NCI-H748 (cell line): ENCODE measurements around the gene VEGFA.
A peak's percentile ranks its signal among the peaks of the same experiment; 100 is the strongest.

Experiments used
- DNase-seq: peaks from one replicate; lab custom pipeline; 2025; ENCODE audit not compliant: unreplicated experiment; lab: John Stamatoyannopoulos, UW

VEGFA gene

DNA sequence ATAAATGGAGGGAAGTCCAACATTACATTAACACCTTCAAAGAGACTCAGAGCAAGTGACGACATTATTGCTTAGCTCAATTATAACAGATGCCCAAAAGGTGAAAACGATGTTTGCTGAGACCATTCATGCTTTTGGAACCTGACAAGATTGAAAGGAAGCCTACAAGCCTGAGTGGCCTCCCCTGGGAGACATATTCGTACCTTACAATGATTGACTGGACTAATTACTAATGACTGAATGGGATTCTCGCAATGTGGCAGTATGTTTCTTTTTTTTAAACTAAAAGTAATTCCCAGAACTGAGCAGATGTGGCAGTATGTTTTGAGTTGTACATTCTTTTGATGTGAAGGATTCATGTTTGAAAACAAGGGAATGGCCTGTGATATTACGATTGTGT, 49.9 kb downstream of the VEGFA start:
- peak; percentile 59 for DNase-seq

DNA sequence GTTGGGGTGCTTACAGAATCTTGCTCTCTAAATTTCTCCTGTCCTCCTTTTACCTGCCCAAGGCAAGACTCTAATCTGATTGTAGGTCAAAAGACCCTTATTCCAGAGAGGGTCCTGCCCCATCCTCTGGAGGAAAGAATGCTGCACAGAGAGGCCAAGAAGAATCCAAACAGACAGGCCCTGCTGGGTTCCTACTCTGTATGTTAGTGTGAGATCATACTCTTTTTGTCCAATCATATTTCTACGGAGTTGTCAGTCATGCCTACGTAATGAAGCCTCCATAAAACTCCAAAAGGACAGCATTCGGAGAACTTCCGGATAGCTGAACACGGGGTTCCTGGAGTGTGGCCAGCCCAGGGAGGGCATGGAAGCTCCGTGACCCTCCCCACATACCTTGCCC, 50.5 kb downstream of the VEGFA start:
- no peak for DNase-seq

DNA sequence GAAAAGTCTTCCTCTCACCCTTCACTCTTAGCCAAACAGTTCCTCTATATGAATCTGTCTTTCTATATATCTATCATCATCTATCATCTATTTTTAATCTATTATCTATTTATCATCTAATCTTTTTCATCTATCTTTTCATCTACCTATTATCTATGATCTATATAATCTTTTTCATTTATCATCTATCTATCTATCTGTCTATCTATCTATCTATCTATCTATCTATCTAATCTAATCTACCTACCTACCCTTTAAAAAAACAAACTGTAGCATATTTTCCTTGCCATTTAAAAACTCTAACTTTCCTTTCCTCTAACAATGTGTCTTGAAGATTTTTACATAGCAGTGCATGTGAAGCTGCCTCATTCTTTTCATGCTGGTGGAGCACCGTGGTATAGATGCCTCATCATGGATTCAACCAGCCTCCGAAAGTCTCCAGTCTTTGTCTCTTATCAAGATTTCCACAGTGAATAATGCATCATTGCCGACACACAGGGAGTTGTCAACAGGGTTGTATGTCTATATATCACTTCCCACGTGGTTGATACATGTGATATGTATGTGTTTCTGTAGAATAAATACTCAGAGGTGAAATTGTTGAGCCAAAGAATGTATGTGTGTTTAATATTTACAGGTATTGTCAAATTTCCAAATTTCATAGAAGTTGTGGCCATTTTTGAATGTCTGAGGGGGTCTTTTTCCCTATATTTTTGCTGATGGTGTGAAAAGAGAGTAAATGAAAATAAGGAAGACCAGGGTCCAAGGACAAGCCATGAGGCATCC, 51.3 kb downstream of the VEGFA start:
- DNase-seq, result no peak

GRCh38 chr6:43823390-43823789, 53.4 kb downstream of the VEGFA start:
- DNase-seq, result no peak

DNA sequence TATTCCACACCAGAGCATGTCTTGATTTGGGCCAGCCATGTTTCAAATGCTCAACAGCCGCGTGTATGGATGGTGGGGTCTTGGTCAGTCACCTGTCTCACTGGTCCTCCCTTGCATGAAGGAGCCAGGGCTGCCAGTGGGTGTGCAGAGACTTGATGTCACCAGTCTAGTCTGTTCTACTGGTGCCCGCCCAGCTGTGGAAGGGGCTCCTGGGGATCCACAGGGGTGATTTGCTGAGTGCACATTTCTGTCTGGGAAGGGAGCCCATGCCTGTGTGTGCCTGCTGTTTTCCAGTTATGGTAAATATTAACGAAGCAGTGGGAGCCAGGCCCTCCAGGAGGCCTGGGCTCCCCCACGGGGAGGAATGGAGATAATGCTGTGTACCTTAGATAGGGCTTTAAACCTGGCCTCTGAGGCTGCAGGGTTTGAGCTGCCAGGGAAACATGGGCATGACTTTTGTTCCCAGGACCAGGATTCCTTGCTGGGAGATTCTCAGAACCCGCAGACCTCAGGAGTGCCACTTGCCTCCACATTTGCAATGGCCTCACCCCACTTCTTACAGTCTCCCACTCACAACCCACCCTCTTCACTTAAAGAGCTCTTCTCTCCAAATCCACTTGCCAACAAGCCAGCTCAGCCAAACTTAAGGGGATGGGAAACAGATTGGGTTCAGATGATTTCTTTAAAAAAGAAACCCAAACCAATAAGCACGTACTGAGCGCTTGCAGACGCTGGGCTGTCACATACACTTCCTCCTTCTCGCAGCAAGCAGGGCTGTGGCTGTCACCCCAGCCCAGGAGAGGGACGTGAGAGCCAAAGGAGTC, 54.1 kb downstream of the VEGFA start:
- no peak for DNase-seq

- DNase-seq, result no peak
Measured at GRCh38 chr6:43824703-43825064, 54.7 kb downstream of the VEGFA start.

DNA sequence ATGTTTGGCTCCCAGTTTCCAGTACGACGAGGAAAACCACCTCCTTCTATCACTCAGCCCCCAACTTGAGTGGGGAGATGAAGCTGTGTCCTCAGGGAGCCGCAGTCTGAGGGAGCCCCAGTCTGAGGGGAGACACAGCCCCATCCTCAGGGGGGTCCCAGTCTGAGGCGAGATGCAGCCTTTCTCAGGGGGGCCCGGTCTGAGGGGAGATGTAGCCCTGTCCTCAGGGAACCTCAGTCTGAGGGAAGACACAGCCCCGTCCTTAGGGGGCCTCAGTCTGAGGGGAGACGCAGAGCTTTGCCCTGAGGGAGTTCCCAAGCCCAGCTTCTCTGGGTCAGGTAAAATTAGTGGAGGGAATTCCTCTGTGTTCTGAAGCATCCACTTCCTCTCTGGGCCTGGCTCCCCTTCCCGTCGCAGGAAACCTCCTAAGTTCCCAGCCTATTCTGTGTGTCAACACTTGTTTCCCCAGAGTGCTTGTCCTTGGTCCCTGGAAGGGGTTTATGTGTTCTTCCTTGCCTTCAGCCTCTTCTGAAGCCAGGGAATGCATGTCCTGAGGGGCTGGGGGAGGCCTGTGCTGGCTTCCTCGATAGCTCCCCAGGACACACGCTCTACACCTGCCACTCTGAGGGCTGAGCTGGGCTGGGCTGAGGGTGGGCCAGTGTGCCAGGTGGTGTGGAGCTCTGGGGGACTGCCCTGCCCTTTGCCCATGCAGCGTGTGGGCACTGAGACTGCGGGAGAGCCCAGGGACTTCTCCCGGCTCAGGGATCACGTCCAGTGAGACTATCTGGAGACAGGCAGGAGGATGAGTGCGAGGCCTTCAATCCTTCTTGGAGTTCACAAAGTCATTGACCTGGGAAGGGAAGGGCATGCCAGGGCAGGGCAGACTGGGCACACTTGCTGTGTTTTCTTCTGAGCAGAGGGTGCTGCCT, 55.4 kb downstream of the VEGFA start:
- DNase-seq, result no peak

DNA sequence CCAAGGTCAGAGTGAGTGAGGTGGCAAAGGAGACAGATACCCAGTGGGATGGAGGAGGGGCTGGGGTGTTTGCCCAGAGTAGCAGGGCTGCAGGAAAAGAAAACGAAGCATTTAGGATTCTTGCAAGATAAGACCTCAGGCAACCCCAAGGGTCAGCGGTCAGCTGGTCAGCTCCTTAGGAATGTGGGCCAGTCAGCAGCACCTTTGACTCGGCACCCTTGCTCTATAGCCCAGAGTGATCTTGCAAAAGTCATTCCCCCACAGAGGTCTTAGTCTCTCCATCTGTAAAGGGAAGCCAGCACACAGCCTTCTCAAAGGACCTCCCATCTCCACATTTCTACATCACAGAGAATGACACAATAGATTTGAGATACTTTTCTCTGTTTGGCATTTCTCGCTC, 56.7 kb downstream of the VEGFA start:
- no peak for DNase-seq

DNA sequence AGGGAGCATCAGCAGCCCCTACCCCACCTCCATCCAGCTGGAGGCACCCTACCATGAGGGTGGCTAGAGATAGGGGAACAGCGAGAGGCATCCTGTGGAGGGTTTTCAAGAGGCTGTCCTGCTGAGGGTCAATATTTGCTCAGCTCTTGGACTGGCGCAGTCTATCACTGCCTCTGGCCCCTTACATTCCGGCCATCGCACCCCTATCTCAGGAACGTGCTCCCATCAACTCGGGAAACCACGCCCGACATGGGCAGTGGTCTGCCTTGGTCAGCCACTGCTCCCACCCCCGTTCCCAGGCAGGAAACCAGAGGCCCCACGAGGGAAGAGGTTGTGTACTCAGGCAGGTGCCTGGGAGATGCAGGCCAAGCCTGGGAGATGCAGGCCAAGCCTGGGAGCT, 57.9 kb downstream of the VEGFA start:
- DNase-seq, result no peak

- DNase-seq, result peak; percentile 21
Measured at GRCh38 chr6:43828711-43829110, 58.7 kb downstream of the VEGFA start.

DNA sequence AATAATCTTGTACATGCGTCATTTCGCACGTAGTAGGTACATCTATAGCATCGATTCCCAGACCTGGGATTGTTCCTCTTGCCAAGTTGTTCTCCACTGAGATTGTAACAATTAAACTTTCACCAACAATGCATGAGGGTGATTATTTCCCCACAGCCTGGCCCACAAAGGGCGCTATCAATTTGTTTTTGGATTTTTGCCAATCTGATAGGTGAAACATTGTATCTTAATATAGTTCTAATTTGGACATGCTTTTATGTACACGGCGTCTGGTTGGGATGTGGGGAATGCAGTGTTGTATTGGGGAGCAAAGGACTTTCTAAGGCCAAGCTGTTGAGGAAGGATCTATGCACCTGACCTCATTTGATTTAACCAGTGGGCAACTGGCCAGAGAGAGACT, 59.5 kb downstream of the VEGFA start:
- DNase-seq, result peak; percentile 32

- DNase-seq, result no peak
Measured at GRCh38 chr6:43830775-43831174, 60.8 kb downstream of the VEGFA start.

- no peak for DNase-seq
Measured at GRCh38 chr6:43831191-43831590, 61.2 kb downstream of the VEGFA start.

DNA sequence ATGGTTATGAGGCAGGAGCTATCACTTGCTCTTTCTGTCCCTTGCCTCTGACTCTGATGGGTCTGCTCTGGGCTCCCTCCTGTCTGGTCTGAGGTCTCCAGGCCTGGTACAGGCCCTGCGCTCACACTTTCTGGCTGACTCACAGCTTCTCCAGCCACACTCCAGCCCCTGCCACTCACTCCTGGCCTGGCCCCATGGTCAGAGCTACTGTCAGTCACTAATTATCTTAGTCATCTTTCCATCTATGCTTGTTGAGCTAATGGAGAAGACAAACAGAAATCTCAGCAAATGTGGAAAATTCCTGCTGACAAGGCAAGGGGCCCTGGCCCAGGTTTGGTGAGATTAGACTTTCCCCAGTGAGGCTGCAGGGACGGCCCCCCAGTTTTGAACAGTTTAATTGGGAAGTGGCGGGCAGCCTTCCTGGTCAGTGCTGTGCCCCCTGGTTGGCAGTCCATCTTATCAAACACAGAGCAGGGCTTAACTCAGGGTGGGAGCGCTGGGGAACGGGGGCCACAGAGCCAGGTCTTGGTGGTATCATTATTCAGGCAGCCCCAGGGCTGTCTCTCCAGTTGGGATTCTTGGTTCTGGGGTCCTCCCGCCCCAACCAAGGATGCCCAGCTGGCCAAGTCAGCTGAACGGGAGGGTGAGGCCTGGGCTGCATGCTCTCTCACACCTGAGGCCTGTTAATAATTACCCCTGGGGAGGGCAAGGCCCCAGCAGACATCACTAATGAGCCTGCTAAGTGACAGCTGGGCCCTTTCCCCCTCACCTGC, 63.4 kb downstream of the VEGFA start:
- DNase-seq, result no peak

- DNase-seq, result no peak
Measured at GRCh38 chr6:43833996-43834390, 64.0 kb downstream of the VEGFA start.

- DNase-seq, result no peak
Measured at GRCh38 chr6:43834528-43835155, 64.6 kb downstream of the VEGFA start.

DNA sequence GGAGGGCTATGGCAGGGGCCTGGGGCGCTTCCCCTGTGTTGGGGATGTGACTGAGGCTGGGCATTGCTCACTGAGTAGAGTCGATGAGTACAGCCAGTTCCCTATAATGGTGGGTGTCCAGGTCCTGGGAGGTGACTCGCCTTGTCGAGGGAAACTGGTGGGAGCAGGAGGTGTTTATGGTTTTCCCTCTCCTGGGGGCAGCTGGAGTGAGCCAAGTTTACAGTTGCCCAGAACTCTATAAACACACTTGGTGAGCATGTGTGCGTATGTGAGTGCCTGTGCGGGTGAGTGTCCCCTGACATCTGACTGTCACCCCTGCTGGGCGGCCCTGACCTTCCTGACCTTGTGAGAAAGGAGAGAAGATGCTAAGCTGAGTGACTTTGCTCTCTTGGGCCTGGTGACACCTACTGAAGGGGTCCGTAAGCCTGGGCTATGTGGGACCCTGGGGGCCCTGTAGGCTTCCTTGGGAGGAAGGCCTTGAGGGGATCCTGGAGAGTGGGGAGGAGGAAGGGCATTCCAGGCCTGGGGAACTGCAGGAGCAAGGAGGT, 65.9 kb downstream of the VEGFA start:
- no peak for DNase-seq
